AG09309 (cell line): Measurements from ENCODE around the gene RUNX2.

Source experiments
- DNase-seq: peaks from one replicate; pipeline ENCODE4 v3.0.0-alpha.2; 2010; ENCODE audit warnings: low read depth
- H3K4me3 ChIP-seq: 2 replicates; pipeline ENCODE4 v1.5.1; 2011; ENCODE audit warnings: mild to moderate bottlenecking, low read depth, low read length, moderate library complexity; ENCODE audit not compliant: control insufficient read depth
- CTCF ChIP-seq: IDR thresholded peaks from 2 replicates; pipeline ENCODE4 v1.5.1; 2011; ENCODE audit warnings: mild to moderate bottlenecking, low read depth, low read length, inconsistent platforms; ENCODE audit not compliant: insufficient read depth, control insufficient read depth; ENCODE audit errors: missing control alignments

The RUNX2 gene

GRCh38 chr6:45512717-45513116 is 184.6 kb downstream of the RUNX2 start:
- no peak overlapping the region for H3K4me3 ChIP-seq
- DNase-seq: no peak
- TF ChIP-seq CTCF: no peak

GRCh38 chr6:45513213-45513618 is 185.1 kb downstream of the RUNX2 start:
- no peak for TF ChIP-seq CTCF
- no peak for DNase-seq
- H3K4me3 ChIP-seq: no peak overlapping the region

- TF ChIP-seq CTCF: no peak
- no peak overlapping the region for H3K4me3 ChIP-seq
- no peak for DNase-seq
Observed at GRCh38 chr6:45513843-45514242, 185.7 kb downstream of the RUNX2 start.

DNA sequence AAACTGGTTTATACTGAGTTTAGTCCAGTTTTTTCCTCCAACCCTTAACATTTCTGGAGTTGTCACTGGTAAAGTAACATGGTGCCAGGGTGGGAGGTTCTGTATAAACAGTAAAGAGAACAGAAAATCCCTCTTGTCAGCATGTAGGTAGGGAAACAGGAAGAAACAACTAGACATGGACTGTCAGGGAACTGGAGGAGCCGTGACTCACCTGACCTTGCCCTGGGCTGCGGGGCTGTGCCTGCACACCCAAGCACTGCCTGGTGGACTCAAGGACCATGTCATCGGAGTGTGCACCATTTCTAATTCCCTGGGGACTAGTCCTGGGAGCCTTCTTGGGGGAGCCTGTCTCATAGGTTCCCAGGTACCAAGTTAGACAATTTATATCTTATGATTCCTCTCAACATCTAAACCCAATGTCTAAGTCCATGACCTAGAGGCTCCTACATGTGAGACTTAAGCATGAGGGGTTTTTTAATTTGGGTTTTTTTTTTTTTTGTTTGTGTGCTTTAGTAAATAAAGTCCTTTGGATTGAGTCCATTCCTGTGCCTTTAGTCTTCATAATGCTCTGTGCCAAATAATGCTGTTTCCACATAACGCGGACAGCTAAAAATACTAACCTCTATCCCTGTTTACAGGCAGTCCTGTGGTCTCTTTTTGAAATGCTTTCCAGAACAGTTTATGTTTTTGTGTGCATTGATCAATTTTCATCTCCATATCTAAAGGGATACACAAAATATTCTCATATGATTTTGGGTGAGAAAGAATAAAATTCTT is 186.5 kb downstream of the RUNX2 start:
- no peak for DNase-seq
- H3K4me3 ChIP-seq: no peak overlapping the region
- TF ChIP-seq CTCF: no peak

DNA sequence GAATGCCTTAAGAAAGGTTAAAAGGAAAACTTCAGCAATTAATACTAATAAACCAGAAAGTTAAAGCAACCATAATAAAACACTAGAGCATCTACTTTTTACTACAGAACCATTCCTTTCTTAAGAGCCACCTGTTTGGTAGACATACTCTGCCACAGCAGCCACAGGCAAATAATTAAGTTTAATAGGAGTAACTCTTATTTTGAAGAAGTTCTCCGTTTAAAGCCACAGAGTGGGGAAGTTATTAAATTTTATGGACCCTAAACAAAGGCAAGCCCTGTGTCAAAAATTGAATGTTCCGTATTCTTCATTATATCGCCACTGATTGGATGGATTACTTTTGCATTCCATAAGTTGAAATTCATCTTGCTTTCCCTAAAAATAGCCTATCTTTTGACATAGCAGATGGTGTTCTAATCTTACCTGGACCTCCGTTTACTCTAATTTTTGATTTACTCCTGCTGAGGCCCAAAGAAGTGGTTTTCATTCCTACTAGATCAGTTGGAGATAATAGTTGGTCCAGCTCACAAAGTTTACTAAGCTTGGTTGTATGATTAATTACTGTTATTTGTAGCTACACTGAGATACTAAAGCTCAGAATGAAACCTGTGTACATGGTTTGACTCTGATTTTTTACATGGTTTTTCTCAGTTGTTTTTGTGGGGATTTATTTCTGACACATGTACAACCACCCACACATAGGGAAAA is 190.0 kb downstream of the RUNX2 start:
- no peak overlapping the region for H3K4me3 ChIP-seq
- no peak for TF ChIP-seq CTCF
- no peak for DNase-seq

DNA sequence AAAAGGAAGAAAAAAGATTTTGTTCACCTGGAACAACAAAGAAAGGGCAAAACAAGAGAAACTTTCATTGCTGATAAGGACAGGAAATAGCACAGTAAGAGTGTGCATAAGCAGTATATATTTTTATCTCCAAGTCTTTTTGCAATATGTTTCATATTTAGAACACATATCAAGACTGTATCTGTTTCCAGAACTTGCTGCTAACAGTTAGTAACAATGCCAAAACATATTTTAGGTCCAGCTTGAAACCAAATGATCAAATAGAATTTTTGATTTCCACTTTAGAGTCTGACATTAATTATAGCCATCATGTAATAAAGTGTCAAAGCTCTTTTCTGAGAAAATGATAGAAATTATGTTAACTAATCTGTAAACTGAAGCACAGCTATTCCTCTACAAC is 193.1 kb downstream of the RUNX2 start:
- no peak for TF ChIP-seq CTCF
- H3K4me3 ChIP-seq: no peak overlapping the region
- DNase-seq: no peak
